Stimulated activated CD4-positive, alpha-beta T cell treated with anti-CD3 and anti-CD28 coated beads, Interleukin-2, amount 100 ng/mL, for 48 hours (primary cell): Measurements from ENCODE around the gene PHLPP1.

Experiments
- DNase-seq, 2 donors: peaks; one replicate each; pipeline ENCODE4 v3.0.0-alpha.2; 2020

PHLPP1 gene

GRCh38 chr18:62744076-62744968 lies 29.0 kb downstream of the PHLPP1 start:
- no peak for DNase-seq

GRCh38 chr18:62745089-62745751 lies 29.9 kb downstream of the PHLPP1 start:
- no peak for DNase-seq

- DNase-seq: no peak
Observed at GRCh38 chr18:62749389-62749788, 34.0 kb downstream of the PHLPP1 start.

GRCh38 chr18:62751341-62751821 lies 36.0 kb downstream of the PHLPP1 start:
- DNase-seq: no peak

GRCh38 chr18:62751977-62752376 lies 36.6 kb downstream of the PHLPP1 start:
- DNase-seq: no peak

GRCh38 chr18:62754026-62754425 lies 38.7 kb downstream of the PHLPP1 start:
- no peak for DNase-seq

GRCh38 chr18:62755454-62755853 lies 40.1 kb downstream of the PHLPP1 start:
- DNase-seq: no peak

- DNase-seq: no peak
Observed at GRCh38 chr18:62755946-62756345, 40.6 kb downstream of the PHLPP1 start.

GRCh38 chr18:62757399-62758010 lies 42.2 kb downstream of the PHLPP1 start:
- no peak for DNase-seq

- DNase-seq: no peak
Observed at GRCh38 chr18:62758591-62758990, 43.2 kb downstream of the PHLPP1 start.

GRCh38 chr18:62759704-62760402 lies 44.5 kb downstream of the PHLPP1 start:
- no peak for DNase-seq

- no peak for DNase-seq
Observed at GRCh38 chr18:62760403-62760734, 45.0 kb downstream of the PHLPP1 start.

- DNase-seq: no peak
Observed at GRCh38 chr18:62763101-62763521, 47.8 kb downstream of the PHLPP1 start.

- DNase-seq: no peak
Observed at GRCh38 chr18:62766266-62766665, 50.9 kb downstream of the PHLPP1 start.

GRCh38 chr18:62767321-62767720 lies 52.0 kb downstream of the PHLPP1 start:
- DNase-seq: no peak

- no peak for DNase-seq
Observed at GRCh38 chr18:62767836-62768557, 52.7 kb downstream of the PHLPP1 start.

- DNase-seq: no peak
Observed at GRCh38 chr18:62768558-62768943, 53.2 kb downstream of the PHLPP1 start.

- no peak for DNase-seq
Observed at GRCh38 chr18:62769216-62769615, 53.9 kb downstream of the PHLPP1 start.

GRCh38 chr18:62771494-62772270 lies 56.3 kb downstream of the PHLPP1 start:
- no peak for DNase-seq

GRCh38 chr18:62772860-62773584 lies 57.7 kb downstream of the PHLPP1 start:
- no peak for DNase-seq

- DNase-seq: no peak
Observed at GRCh38 chr18:62773691-62774090, 58.4 kb downstream of the PHLPP1 start.
